IPS DF 6.9 (cell line): ENCODE results near the gene ANGPTL4.
A peak's percentile ranks its signal among the peaks of the same experiment; 100 is the strongest.
"Not testable (repeated sequence)": the region's sequence is repeated elsewhere in the genome, so short reads cannot be mapped to it uniquely, and the experiment has no call there.

ENCODE experiments used
- DNase-seq: peaks from one replicate; pipeline ENCODE4 v3.0.0-alpha.2; 2013; ENCODE audit warnings: low read depth, low spot score
- H3K27ac ChIP-seq: one replicate; pipeline ENCODE4 v1.5.1; 2013; ENCODE audit warnings: low read length, control low read depth
- H3K27me3 ChIP-seq: 2 replicates; pipeline ENCODE4 v1.6.1; 2013; ENCODE audit warnings: mild to moderate bottlenecking, low read length; ENCODE audit not compliant: control insufficient read depth, insufficient read depth
- H3K36me3 ChIP-seq: 2 replicates; pipeline ENCODE4 v1.6.1; 2013; ENCODE audit warnings: low read length; ENCODE audit not compliant: control insufficient read depth, insufficient read depth
- H3K4me1 ChIP-seq: 2 replicates; pipeline ENCODE4 v1.6.1; 2013; ENCODE audit warnings: low read length; ENCODE audit not compliant: control insufficient read depth, insufficient read depth
- H3K4me3 ChIP-seq: 2 replicates; pipeline ENCODE4 v1.5.1; 2013; ENCODE audit warnings: mild to moderate bottlenecking, low read length
- H3K9me3 ChIP-seq: 2 replicates; pipeline ENCODE4 v1.6.1; 2013; ENCODE audit warnings: low read length, inconsistent platforms; ENCODE audit not compliant: control insufficient read depth, insufficient read depth
- WGBS: extraction: QIAGEN DNeasy Blood & Tissue Kit; methylation state at CpG from one replicate; pipeline ENCODE4 v1.1.7; 2013; ENCODE audit warnings: mixed read lengths, missing lambda C conversion rate; ENCODE audit not compliant: insufficient read length, insufficient coverage; 5-methylcytosine and 5-hydroxymethylcytosine counted together

Gene ANGPTL4, protein sequence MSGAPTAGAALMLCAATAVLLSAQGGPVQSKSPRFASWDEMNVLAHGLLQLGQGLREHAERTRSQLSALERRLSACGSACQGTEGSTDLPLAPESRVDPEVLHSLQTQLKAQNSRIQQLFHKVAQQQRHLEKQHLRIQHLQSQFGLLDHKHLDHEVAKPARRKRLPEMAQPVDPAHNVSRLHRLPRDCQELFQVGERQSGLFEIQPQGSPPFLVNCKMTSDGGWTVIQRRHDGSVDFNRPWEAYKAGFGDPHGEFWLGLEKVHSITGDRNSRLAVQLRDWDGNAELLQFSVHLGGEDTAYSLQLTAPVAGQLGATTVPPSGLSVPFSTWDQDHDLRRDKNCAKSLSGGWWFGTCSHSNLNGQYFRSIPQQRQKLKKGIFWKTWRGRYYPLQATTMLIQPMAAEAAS

DNA sequence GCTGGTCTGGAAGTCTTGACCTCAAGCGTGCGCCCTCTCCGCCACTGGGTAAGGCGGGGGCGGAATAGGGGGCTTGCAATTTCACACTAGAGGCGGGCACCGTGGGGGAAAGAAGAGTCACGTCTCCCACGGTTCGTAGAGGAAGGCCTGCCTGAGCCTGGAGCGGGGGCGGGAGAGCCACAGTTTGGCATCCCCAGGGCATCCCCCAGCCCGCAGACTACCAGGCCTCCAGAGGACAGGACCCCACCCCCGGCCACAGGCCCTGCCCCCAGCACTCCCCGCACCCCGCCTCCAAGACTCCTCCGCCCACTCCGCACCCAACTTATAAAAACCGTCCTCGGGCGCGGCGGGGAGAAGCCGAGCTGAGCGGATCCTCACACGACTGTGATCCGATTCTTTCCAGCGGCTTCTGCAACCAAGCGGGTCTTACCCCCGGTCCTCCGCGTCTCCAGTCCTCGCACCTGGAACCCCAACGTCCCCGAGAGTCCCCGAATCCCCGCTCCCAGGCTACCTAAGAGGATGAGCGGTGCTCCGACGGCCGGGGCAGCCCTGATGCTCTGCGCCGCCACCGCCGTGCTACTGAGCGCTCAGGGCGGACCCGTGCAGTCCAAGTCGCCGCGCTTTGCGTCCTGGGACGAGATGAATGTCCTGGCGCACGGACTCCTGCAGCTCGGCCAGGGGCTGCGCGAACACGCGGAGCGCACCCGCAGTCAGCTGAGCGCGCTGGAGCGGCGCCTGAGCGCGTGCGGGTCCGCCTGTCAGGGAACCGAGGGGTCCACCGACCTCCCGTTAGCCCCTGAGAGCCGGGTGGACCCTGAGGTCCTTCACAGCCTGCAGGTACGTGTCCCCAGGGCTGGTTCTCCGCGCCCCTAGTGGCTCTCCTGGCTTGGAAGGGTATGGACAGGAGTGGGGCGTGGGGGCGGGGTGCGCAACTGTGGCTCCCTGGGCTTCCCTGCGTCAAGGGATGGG, at the start of gene ANGPTL4:
Gene ANGPTL4 (plus strand): TSS at position 353 of the 969 bp plus-strand sequence. CDS start 167 bp downstream, at position 520.
- Histone ChIP-seq H3K27me3 (peaks cover 2% of the 10 kb centered on the region; the same call in 1 of the 2 replicates), H3K27ac (no peak within 1 kb of the TSS), H3K4me3 (peak within 1 kb of the TSS; percentile 47; the same call in 1 of the 2 replicates), H3K36me3 (no peaks in the 10 kb centered on the region; the same call in 1 of the 2 replicates), H3K4me1 (peaks cover 8% of the 10 kb centered on the region), H3K9me3 (no peaks in the 10 kb centered on the region)
- no peak for DNase-seq
- no CpG with 5 or more reads among the region's 81 CpGs for WGBS

DNA sequence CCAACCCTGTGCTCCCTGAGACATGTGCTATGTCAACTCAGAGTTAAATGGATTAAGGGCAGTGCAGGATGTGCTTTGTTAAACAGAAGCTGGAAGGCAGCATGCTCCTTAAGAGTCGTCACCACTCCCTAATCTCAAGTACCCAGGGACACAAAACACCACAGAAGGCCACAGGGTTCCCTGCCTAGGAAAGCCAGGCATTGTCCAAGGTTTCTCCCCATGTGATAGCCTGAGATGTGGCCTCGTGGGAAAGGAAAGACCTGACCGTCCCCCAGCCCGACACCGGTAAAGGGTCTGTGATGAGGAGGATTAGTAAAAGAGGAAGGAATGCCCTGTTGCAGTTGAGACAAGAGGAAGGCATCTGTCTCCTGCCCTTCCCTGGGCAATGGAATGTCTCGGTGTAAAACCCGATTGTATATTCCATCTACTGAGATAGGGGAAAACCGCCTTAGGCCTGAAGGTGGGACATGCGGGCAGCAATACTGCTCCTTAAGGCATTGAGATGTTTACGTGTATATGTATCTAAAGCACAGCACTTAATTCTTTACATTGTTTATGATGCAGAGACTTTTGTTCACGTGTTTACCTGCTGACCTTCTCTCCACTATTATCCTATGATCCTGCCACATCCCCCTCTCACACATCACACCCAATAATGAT, 48.8 kb upstream of the ANGPTL4 start:
- not testable (repeated sequence) for H3K9me3 ChIP-seq, DNase-seq, H3K27ac ChIP-seq, H3K27me3 ChIP-seq, H3K4me3 ChIP-seq, H3K4me1 ChIP-seq
- WGBS: no CpG with 5 or more reads among the region's 11 CpGs
- peaks cover 20% of the 10 kb centered on the region for H3K36me3 ChIP-seq

DNA sequence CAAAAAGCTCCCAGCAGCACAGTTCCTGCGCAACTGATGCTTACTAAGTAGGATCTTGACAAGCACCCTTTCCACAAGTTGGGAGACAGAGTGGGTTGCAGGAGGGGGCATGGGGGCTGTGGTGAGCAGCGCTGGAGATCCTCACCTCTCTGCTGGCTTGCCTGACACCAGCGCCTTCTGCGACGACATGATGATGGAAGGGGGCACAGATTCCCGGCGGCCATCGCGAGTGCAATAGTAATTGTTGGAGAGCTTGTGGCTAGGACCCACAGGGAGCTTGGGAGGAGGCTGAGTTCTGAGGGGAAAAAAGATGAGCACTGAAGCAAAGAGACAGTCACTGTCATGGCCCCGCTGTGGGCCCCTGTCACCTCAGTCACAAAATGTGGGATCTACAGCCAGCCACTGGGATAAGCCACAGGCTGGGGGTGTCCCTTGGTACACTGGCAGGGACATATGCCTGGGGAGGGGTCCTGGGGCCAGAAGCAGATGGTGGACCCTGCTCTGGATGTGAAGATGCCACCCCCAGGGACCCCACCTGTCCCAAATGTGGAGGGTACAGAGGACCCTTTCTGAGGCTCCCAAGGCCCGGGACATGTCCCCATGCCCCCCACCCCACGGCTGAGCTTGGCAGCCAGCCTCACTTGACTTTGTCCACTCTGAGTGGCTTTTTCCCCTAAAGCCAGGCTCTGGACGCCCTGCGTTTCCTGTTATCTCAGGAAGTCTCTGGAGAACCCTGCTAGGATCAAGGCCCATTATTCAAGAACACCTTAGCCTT, 47.4 kb upstream of the ANGPTL4 start:
- no peak for DNase-seq
- no peaks in the 10 kb centered on the region for H3K27me3 ChIP-seq
- peaks cover 16% of the 10 kb centered on the region for H3K36me3 ChIP-seq
- H3K27ac ChIP-seq: no peak overlapping the region
- no peaks in the 10 kb centered on the region for H3K9me3 ChIP-seq
- H3K4me1 ChIP-seq: no peaks in the 10 kb centered on the region
- H3K4me3 ChIP-seq: no peak overlapping the region
- no CpG with 5 or more reads among the region's 14 CpGs for WGBS

DNA sequence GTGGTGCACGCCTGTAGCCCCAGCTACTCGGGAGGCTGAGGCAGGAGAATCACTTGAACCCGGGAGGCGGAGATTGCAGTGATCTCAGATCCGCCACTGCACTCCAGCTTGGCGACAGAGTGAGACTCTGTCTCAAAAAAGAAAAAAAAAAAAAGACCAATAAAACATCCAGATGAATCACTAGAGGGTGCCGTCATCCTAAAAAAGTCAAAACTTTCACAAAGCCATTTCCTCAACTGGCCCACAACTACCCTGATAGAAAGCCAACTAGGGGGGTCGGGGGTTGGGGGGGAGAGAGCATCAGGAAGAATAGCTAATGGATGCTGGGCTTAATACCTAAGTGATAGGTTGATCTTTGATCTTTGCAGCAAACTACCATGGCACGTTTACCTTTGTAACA, 45.1 kb upstream of the ANGPTL4 start:
- not testable (repeated sequence) for H3K27ac ChIP-seq, H3K4me3 ChIP-seq, H3K27me3 ChIP-seq, DNase-seq, H3K9me3 ChIP-seq, H3K4me1 ChIP-seq
- peaks cover 22% of the 10 kb centered on the region for H3K36me3 ChIP-seq
- no CpG with 5 or more reads among the region's 9 CpGs for WGBS

DNA sequence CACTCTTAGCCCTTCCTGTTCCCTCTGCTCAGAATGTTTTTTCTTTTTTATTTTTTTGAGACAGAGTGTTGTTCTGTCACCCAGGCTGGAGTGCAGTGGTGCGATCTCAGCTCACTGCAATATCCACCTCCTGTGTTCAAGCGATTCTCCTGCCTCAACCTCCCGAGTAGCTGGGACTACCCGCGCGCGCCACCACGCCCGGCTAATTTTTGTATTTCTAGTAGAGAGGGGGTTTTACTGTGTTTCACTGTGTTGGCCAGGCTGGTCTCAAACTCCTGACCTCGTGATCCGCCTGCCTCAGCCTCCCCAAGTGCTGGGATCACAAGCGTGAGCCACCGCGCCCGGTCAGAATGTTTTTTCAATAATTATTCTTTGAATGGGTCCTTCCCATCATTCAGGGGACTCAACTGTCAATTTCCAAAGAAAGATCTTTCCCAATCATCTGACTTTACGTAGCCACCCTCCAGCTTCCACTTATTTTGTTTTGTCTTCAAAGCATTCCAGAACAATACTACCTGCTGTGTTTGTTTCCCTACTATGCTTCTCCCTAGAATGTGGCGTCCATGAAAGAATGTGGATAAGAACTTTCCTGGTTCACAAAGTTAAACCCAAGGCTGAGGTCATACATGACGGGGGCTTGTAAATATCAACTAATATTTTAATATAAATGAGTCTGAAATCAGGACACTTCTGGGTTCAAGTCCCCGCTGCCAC, 44.0 kb upstream of the ANGPTL4 start:
- DNase-seq: no peak
- Histone ChIP-seq H3K36me3 (peaks cover 20% of the 10 kb centered on the region), H3K4me3 (peak overlapping the region; percentile 89; the same call in 1 of the 2 replicates), H3K9me3 (no peaks in the 10 kb centered on the region), H3K4me1 (peaks cover 5% of the 10 kb centered on the region), H3K27ac (no peak overlapping the region), H3K27me3 (no peaks in the 10 kb centered on the region)
- WGBS: no CpG with 5 or more reads among the region's 19 CpGs

DNA sequence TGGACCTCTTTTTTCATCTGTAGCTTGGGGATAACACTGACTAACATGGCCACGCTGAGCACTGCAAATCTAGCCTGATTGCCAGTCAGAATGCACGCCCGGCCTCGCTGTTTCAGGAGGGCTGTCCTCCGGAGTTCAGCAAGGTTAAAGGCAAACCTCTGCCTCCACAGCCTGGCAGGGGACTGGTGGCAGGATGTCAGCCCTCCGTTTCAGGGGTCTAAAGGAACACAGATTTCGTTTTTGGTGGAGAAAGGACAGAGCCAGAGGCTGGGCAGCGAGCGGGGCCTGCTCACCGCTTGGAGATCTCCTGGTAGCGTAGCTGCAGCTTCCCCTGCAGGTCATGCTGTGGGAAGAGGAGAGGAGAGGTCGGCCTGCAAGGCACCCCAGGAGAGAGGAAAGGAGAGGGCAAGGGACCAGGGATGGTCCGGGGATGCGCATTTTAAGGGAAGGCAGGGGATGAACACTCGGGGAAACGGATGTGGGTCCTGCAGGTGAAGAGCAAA, 43.3 kb upstream of the ANGPTL4 start:
- Histone ChIP-seq H3K27ac (no peak overlapping the region), H3K4me1 (peaks cover 5% of the 10 kb centered on the region), H3K9me3 (no peaks in the 10 kb centered on the region), H3K27me3 (no peaks in the 10 kb centered on the region), H3K36me3 (peaks cover 16% of the 10 kb centered on the region), H3K4me3 (peak overlapping the region; percentile 89)
- no peak for DNase-seq
- WGBS: no CpG with 5 or more reads among the region's 16 CpGs

DNA sequence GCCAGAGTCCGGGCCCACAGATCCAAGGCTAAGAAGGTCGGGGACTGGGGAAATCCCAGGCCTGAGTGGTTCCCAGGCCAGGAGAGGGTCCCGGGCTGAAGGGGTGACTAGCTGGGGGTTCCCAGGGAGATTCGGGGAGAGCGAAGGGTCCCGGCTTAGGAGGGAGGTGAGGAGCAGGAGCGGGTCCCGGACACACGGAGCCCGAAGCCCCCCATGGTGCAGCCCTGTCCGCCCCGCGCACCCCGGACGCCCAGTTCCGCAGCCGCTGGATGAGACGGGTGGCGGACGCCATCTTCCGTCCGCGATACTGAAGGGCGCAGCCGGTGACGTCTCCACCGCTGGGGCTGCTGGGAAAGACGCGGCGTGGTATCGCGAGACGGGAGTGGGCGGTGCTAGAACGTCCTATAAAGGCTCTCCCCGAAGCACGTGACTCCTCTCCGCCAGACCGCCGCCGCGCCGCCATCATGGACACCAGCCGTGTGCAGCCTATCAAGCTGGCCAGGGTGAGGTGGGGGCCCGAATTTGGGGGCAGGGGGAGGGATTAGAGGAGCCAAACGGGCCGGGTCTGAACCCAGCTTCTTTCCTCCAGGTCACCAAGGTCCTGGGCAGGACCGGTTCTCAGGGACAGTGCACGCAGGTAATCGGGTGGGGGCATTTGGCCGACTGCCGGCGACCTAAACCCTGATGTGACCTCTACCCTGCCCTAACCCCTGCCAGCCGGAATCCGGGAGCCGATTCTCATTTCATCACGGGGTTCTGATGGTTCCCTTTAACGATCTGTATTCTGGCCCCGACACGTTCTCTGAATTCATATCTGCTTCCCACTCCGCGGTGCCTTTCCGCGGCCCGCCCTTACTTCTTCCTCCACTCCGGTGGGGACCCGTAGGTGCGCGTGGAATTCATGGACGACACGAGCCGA, 42.6 kb upstream of the ANGPTL4 start, which contains the start of the genes NDUFA7 and RPS28:
Gene NDUFA7 (minus strand): TSS at position 309 of the 919 bp plus-strand sequence. CDS start 17 bp downstream, at position 292.
Gene RPS28 (plus strand): TSS at position 430 of the 919 bp plus-strand sequence. CDS start 35 bp downstream, at position 465.
- no peaks in the 10 kb centered on the region for H3K9me3 ChIP-seq
- peaks cover 5% of the 10 kb centered on the region for H3K4me1 ChIP-seq
- no peaks in the 10 kb centered on the region for H3K27me3 ChIP-seq
- peak within 1 kb of the TSS; percentile 89 for H3K4me3 ChIP-seq
- WGBS: no CpG with 5 or more reads among the region's 72 CpGs
- H3K36me3 ChIP-seq: peaks cover 14% of the 10 kb centered on the region
- DNase-seq: peak; percentile 93
- H3K27ac ChIP-seq: no peak within 1 kb of the TSS

DNA sequence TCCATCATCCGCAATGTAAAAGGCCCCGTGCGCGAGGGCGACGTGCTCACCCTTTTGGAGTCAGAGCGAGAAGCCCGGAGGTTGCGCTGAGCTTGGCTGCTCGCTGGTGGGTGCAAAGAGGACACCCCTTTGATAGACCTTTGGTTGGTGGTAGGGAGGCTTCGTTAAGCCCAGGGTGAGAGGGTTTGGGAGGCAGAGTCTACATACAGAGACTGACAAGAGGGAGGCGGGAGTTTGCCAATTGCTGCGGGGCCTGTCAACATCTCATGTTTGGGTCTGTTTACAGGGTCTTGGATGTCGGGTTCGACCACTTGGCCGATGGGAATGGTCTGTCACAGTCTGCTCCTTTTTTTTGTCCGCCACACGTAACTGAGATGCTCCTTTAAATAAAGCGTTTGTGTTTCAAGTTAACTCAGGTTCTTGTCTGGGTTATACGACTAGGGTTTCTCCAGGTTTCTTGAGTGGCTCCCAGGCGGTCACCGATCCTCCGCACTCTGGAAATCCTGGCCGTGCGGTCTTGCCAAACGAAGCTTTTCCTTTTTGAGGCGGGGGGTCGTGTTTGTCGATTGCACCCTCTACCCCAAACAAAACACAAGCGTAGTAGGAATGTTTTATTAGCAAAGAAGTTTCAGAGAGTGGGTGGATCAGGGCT, 41.8 kb upstream of the ANGPTL4 start:
- no peaks in the 10 kb centered on the region for H3K9me3 ChIP-seq
- H3K36me3 ChIP-seq: peaks cover 12% of the 10 kb centered on the region
- H3K4me3 ChIP-seq: peak overlapping the region; percentile 89
- H3K27ac ChIP-seq: no peak overlapping the region
- no peak for DNase-seq
- H3K27me3 ChIP-seq: no peaks in the 10 kb centered on the region
- H3K4me1 ChIP-seq: peaks cover 5% of the 10 kb centered on the region
- WGBS: no CpG with 5 or more reads among the region's 30 CpGs
